Stimulated activated CD8-positive, alpha-beta memory T cell treated with anti-CD3 and anti-CD28 coated beads, Interleukin-12 subunit alpha, Interleukin-12 subunit beta, amount 100 ng/mL, for 4 hours (primary cell): ENCODE data around the gene ZNF383.
"Not testable (repeated sequence)": the region's sequence is repeated elsewhere in the genome, so short reads cannot be mapped to it uniquely, and the experiment has no call there.

Experiments
- DNase-seq: peaks from one replicate; pipeline ENCODE4 v3.0.0-alpha.2; 2020; ENCODE audit warnings: low read depth

ZNF383 gene

GRCh38 chr19:37217775-37218591 is at the start of gene ZNF383:
ZNF383 (plus strand) TSS chr19:37218214; CDS start chr19:37230454, 12,240 bp downstream.
- peak; percentile 76 for DNase-seq

GRCh38 chr19:37172368-37173366 is 45.3 kb upstream of the ZNF383 start, which contains the start of gene ZNF585A:
ZNF585A (minus strand) TSS chr19:37172695; CDS start chr19:37169910, 2,785 bp downstream.
- DNase-seq: peak; percentile 81

- DNase-seq: not testable (repeated sequence)
These were observed 31.9 kb upstream of the ZNF383 start for GRCh38 chr19:37186071-37186470.

GRCh38 chr19:37195248-37195647 is 22.8 kb upstream of the ZNF383 start:
- DNase-seq: not testable (repeated sequence)

GRCh38 chr19:37197115-37197514 is 20.9 kb upstream of the ZNF383 start:
- DNase-seq: not testable (repeated sequence)

- no peak for DNase-seq
These were observed 20.2 kb upstream of the ZNF383 start for GRCh38 chr19:37197768-37198167.

GRCh38 chr19:37217480-37217774 is 587 bp upstream of the ZNF383 start:
- no peak for DNase-seq

- DNase-seq: no peak
These were observed 550 bp downstream of the ZNF383 start for GRCh38 chr19:37218592-37218935.

GRCh38 chr19:37220383-37220782 is 2.4 kb downstream of the ZNF383 start:
- no peak for DNase-seq

- no peak for DNase-seq
These were observed 3.1 kb downstream of the ZNF383 start for GRCh38 chr19:37221136-37221535.

- DNase-seq: no peak
These were observed 8.2 kb downstream of the ZNF383 start for GRCh38 chr19:37226248-37226647.

GRCh38 chr19:37227996-37228395 is 10.0 kb downstream of the ZNF383 start:
- DNase-seq: no peak

GRCh38 chr19:37243206-37243632 is 25.2 kb downstream of the ZNF383 start:
- no peak for DNase-seq

- peak; percentile 2 for DNase-seq
These were observed 33.6 kb downstream of the ZNF383 start for GRCh38 chr19:37251308-37252229.

- DNase-seq: not testable (repeated sequence)
These were observed 45.0 kb downstream of the ZNF383 start for GRCh38 chr19:37263028-37263427.

- not testable (repeated sequence) for DNase-seq
These were observed 49.0 kb downstream of the ZNF383 start for GRCh38 chr19:37267005-37267404.

GRCh38 chr19:37267755-37268154 is 49.7 kb downstream of the ZNF383 start:
- DNase-seq: not testable (repeated sequence)

GRCh38 chr19:37280656-37281055 is 62.6 kb downstream of the ZNF383 start:
- not testable (repeated sequence) for DNase-seq

GRCh38 chr19:37284020-37284419 is 66.0 kb downstream of the ZNF383 start:
- not testable (repeated sequence) for DNase-seq

GRCh38 chr19:37289229-37289628 is 71.2 kb downstream of the ZNF383 start:
- not testable (repeated sequence) for DNase-seq
